K562 (cell line): ENCODE measurements around the gene BMP10. TPM values are rescaled to one million over a fixed set of nuclear protein-coding genes. Genes with fewer than 3 reads are reported as not detected.
A peak's percentile ranks its signal among the peaks of the same experiment; 100 is the strongest.

Experiments
- ATAC-seq: fragments of 200-7000 bp; cut with Tn5 transposase; 3 replicates; pipeline ENCODE4 v1.9.1; 2020; ENCODE audit warnings: moderate library complexity
- BruUV-seq: library from RNA; stranded (reverse); fragments of 400-500 nt; replicated peaks from 2 replicates; lab custom pipeline; 2021; lab: Mats Ljungman, UMichigan
- CTCF ChIA-PET: fragments of 300-600 bp; formaldehyde crosslinking; extraction: SDS; loops from one replicate; lab custom pipeline; 2021; ENCODE audit warnings: low intra/inter-chr PET ratio; lab: Yijun Ruan, JAX
- POLR2A ChIA-PET: fragments of 300-600, 350-650 bp; sonication (Branson Sonifier 250); formaldehyde crosslinking; extraction: SDS; loops from one replicate; lab custom pipeline; 2021; ENCODE audit warnings: antibody characterized with exemption, inconsistent platforms; lab: Yijun Ruan, JAX
- DNase-seq, 4 experiments: peaks; one replicate each; pipeline versions ENCODE4 v3.0.0 to v3.0.0-alpha.2; 2011 to 2018; ENCODE audit warnings: low spot score in 3 of 4, mixed read lengths in 3 of 4; ENCODE audit errors: extremely low read depth in 1 of 4
- FAIRE-seq: peaks from 2 replicates; lab custom pipeline; 2011; peaks lifted over from hg19 to GRCh38; lab: Jason Lieb, UNC
- H2AFZ ChIP-seq: 2 replicates; pipeline ENCODE4 v1.6.0; 2011; ENCODE audit warnings: low read depth, low read length, control low read depth, inconsistent platforms
- H3K27ac ChIP-seq: fragments of 200-600 bp; 3 replicates; pipeline ENCODE4 v1.8.0; 2011; ENCODE audit warnings: low read depth, mild to moderate bottlenecking, control low read depth, inconsistent platforms, low read length, moderate library complexity, mixed read lengths; ENCODE audit errors: extremely low read depth
- H3K27me3 ChIP-seq, 2 experiments: fragments of 300-600 bp in 1 of 2; 2 replicates in 1 of 2; 3 replicates in 1 of 2; pipeline versions ENCODE4 v1.6.0 to v1.8.0; 2011; ENCODE audit warnings: inconsistent platforms in 2 of 2, low read length in 2 of 2, mild to moderate bottlenecking in 1 of 2, mixed read lengths in 1 of 2, moderate library complexity in 1 of 2; ENCODE audit not compliant: control insufficient read depth in 2 of 2, insufficient read depth in 2 of 2
- H3K36me3 ChIP-seq: fragments of 300-600 bp; 3 replicates; pipeline ENCODE4 v1.8.0; 2011; ENCODE audit warnings: mild to moderate bottlenecking, low read length, inconsistent platforms; ENCODE audit not compliant: control insufficient read depth, insufficient read depth
- H3K4me1 ChIP-seq, 2 experiments: fragments of 200-600 bp in 1 of 2; replicated peaks in 1 of 2; 2 replicates in 1 of 2; 3 replicates in 1 of 2; pipeline versions ENCODE4 v1.5.1 to v1.8.0; 2011; ENCODE audit warnings: inconsistent platforms in 2 of 2, low read length in 2 of 2, mild to moderate bottlenecking in 1 of 2, mixed read lengths in 1 of 2, moderate library complexity in 1 of 2; ENCODE audit not compliant: control insufficient read depth in 2 of 2, insufficient read depth in 2 of 2
- H3K4me2 ChIP-seq: 2 replicates; pipeline ENCODE4 v1.6.1; 2011; ENCODE audit warnings: low read length, control low read depth, inconsistent platforms, mixed read lengths; ENCODE audit not compliant: insufficient read depth
- H3K4me3 ChIP-seq: fragments of 200-600 bp; sonication (generic), shearing (Covaris generic); 2 replicates; pipeline ENCODE4 v1.5.1; 2016; ENCODE audit warnings: control low read depth, inconsistent platforms
- H3K79me2 ChIP-seq: fragments of 200-600 bp; 3 replicates; pipeline ENCODE4 v1.8.0; 2011; ENCODE audit warnings: low read length, inconsistent platforms; ENCODE audit not compliant: control insufficient read depth, insufficient read depth
- H3K9ac ChIP-seq, 2 experiments: 2 replicates each; pipeline versions ENCODE4 v1.6.0 to v1.6.1; 2011; ENCODE audit warnings: low read depth in 2 of 2, low read length in 2 of 2, control low read depth in 1 of 2, inconsistent platforms in 1 of 2, mild to moderate bottlenecking in 1 of 2, mixed read lengths in 1 of 2; ENCODE audit not compliant: insufficient read depth in 1 of 2
- H3K9me1 ChIP-seq: one replicate; pipeline ENCODE4 v1.6.0; 2011; ENCODE audit warnings: inconsistent platforms, mild to moderate bottlenecking, low read length, moderate library complexity; ENCODE audit not compliant: control insufficient read depth, insufficient read depth
- H3K9me3 ChIP-seq: replicated peaks from 2 replicates; pipeline ENCODE4 v1.5.1; 2011; ENCODE audit warnings: low read depth, low read length, inconsistent platforms; ENCODE audit not compliant: control insufficient read depth, insufficient read depth
- H4K20me1 ChIP-seq: replicated peaks from 2 replicates; pipeline ENCODE4 v1.6.1; 2011; ENCODE audit warnings: low read length, inconsistent platforms, mixed read lengths; ENCODE audit not compliant: control insufficient read depth, insufficient read depth
- BRCA1 ChIP-seq, 2 experiments: fragments of 450-650 bp in 1 of 2; sonication (generic) in 1 of 2; formaldehyde crosslinking in 1 of 2; IDR thresholded peaks; 2 replicates each; pipeline versions ENCODE4 v1.5.0 to v1.6.1; 2017 to 2020; ENCODE audit warnings: mild to moderate bottlenecking in 1 of 2, missing genetic modification reagents in 1 of 2
- BRF2 ChIP-seq: IDR thresholded peaks from 3 replicates; pipeline ENCODE4 v1.6.1; 2011; ENCODE audit warnings: borderline replicate concordance, mild to moderate bottlenecking; ENCODE audit not compliant: insufficient read length, insufficient read depth
- C11orf30 ChIP-seq: fragments of 450-650 bp; IDR thresholded peaks from 2 replicates; pipeline ENCODE4 v1.6.1; 2016; ENCODE audit warnings: low read depth, mild to moderate bottlenecking
- GATA2 ChIP-seq: sonication (generic); formaldehyde crosslinking; IDR thresholded peaks from 2 replicates; pipeline ENCODE4 v1.4.0; 2020; ENCODE audit warnings: mild to moderate bottlenecking, missing genetic modification reagents
- HINFP ChIP-seq: fragments of 450-650 bp; conservative IDR thresholded peaks from 2 replicates; pipeline ENCODE4 v1.6.1; 2016; ENCODE audit warnings: missing genetic modification characterization, low read depth, mild to moderate bottlenecking, control low read depth, missing compliant biosample characterization
- HNRNPH1 ChIP-seq: fragments of 200-400 bp; formaldehyde crosslinking; optimal IDR thresholded peaks from 2 replicates; pipeline ENCODE3; 2017; ENCODE audit warnings: low read depth, mild to moderate bottlenecking, low read length, moderate library complexity
- NCOA4 ChIP-seq: fragments of 450-650 bp; IDR thresholded peaks from 2 replicates; pipeline ENCODE4 v1.6.1; 2018; ENCODE audit warnings: mild to moderate bottlenecking; ENCODE audit not compliant: partially characterized antibody
- NCOA6 ChIP-seq: fragments of 450-650 bp; IDR thresholded peaks from 2 replicates; pipeline ENCODE4 v1.6.1; 2017; ENCODE audit warnings: mild to moderate bottlenecking
- NCOR1 ChIP-seq: fragments of 450-650 bp; IDR thresholded peaks from 2 replicates; pipeline ENCODE4 v1.6.1; 2016; ENCODE audit warnings: mild to moderate bottlenecking, moderate library complexity
- RFX1 ChIP-seq: fragments of 450-650 bp; IDR thresholded peaks from 2 replicates; pipeline ENCODE4 v1.6.1; 2016; ENCODE audit warnings: mild to moderate bottlenecking, moderate library complexity
- ZNF224 ChIP-seq: sonication (generic); formaldehyde crosslinking; IDR thresholded peaks from 2 replicates; pipeline ENCODE4 v1.8.0; 2022; ENCODE audit warnings: mild to moderate bottlenecking, missing genetic modification reagents
- ZNF384 ChIP-seq: IDR thresholded peaks from 2 replicates; pipeline ENCODE4 v1.6.1; 2012; ENCODE audit warnings: low read depth, low read length, improper control_type of control experiment
- WGBS: fragments of 100-300 bp; shearing (Covaris generic); methylation state at CpG from one replicate; pipeline ENCODE4 v1.1.6; 2016; ENCODE audit warnings: low coverage, mixed read lengths; ENCODE audit not compliant: insufficient coverage; ENCODE audit errors: missing lambda C conversion rate; 5-methylcytosine and 5-hydroxymethylcytosine counted together
- in situ Hi-C: fragments of 300-500 bp; cut with MboI; formaldehyde crosslinking; loops from 4 replicates; pipeline ENCODE4 v1.15.0; 2018; ENCODE audit warnings: inconsistent platforms, mixed read lengths
- intact Hi-C: fragments of 100-400 bp; cut with micrococcal nuclease; formaldehyde crosslinking; loops from 2 replicates; pipeline ENCODE4 v1.14.2; 2022
- polyA plus RNA-seq, 8 experiments: library from polyadenylated mRNA; depleted of rRNA in 4 of 8; stranded (reverse) in 5 of 8; unstranded in 3 of 8; fragments of >200 nt; fragmentation: Nextera tagmentation in 2 of 8; fragmentation: Illumina TruSeq in 1 of 8; extraction: Ambion mirVana in 2 of 8; extraction: Trizol in 1 of 8; gene quantifications; 2 replicates each; pipeline versions ENCODE4 v1.2.1 to v1.2.3, GENCODE V29; 2011 to 2014; ENCODE audit warnings: inconsistent platforms in 1 of 8, missing spikeins in 1 of 8
- total RNA-seq, 7 experiments: library from RNA; depleted of rRNA in 6 of 7; stranded (reverse); fragments of >200 nt in 6 of 7; fragmentation: Illumina TruSeq in 2 of 7; extraction: Trizol in 2 of 7; gene quantifications; 2 replicates each; pipeline versions ENCODE4 v1.2.1 to v1.2.3, GENCODE V29; 2011 to 2021; ENCODE audit warnings: low replicate concordance in 1 of 7
- TF ChIP-seq, protein P1 (sequence below): IDR thresholded peaks from 2 replicates; pipeline ENCODE4 v1.6.1; 2011; ENCODE audit not compliant: insufficient read length; ENCODE audit errors: extremely low read depth

The BMP10 gene
- total and polyA plus RNA-seq, 9 of the 15 experiments (the other 6 are each of a cell fraction or from before 2014, with no cell fraction given): 0.11 to 0.91 (median 0.43) TPM

- whole genome bisulfite sequencing: 56% methylated on average over 1 of the region's 1 CpG
- H3K4me3 ChIP-seq: no peak overlapping the region
- no peak overlapping the region for H3K9ac ChIP-seq
- no peaks in the 10 kb centered on the region for H4K20me1 ChIP-seq
- intact Hi-C loops: no loop called here
- H3K27ac ChIP-seq: no peak overlapping the region
- DNase-seq (no peak), ATAC-seq (no peak), FAIRE-seq (no peak)
- H3K36me3 ChIP-seq: no peaks in the 10 kb centered on the region
- no peak overlapping the region for H3K4me2 ChIP-seq
- in situ Hi-C loops: loop anchor here (5.0 kb wide), 1 partner anchor 444 kb away; no protein-coding TSS in a partner anchor
- no peaks in the 10 kb centered on the region for H3K9me3 ChIP-seq
- TF ChIP-seq C11orf30 (0 out of 2 replicates have a peak, but pooled peaks have one; percentile 6), GATA2 (CRISPR knock-in tag) (no peak)
- no peaks in the 10 kb centered on the region for H3K79me2 ChIP-seq
- no peaks in the 10 kb centered on the region for H3K27me3 ChIP-seq
- H3K9me1 ChIP-seq: no peaks in the 10 kb centered on the region
- peaks cover 8 to 69% of the 10 kb centered on the region in 2 experiments; a peak in 4 of 5 replicates for H3K4me1 ChIP-seq
- CTCF ChIA-PET: no interaction called here
- BruUV-seq: no TSS peak
- POLR2A ChIA-PET: no interaction called here
- no peak overlapping the region for H2AFZ ChIP-seq
Measured at GRCh38 chr2:68916226-68916625, 45.0 kb upstream of the BMP10 start.

DNA sequence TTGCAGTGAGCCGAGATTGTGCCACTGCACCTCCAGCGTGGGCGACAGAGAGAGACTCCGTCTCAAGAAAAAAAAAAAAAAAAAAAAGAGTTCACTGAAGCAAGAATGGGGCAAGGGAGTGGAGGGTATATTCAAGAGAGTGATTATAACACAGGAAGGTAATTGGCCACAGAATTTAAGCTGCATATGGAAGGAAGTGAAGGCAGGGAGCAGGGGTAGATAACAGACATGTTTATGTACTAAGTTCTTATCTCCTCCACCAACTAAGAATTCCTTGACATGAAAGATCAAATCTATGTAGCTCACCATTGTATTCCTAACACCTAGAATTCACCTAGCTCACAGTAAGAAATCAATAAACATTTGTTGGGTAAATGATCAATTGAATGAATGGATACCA is 44.2 kb upstream of the BMP10 start:
- H3K27ac ChIP-seq: no peak overlapping the region
- H3K9ac ChIP-seq: no peak overlapping the region
- WGBS: no CpG with 5 or more reads among the region's 4 CpGs
- no peaks in the 10 kb centered on the region for H3K36me3 ChIP-seq
- H3K4me2 ChIP-seq: no peak overlapping the region
- DNase-seq (no peak), ATAC-seq (no peak), FAIRE-seq (no peak)
- no peaks in the 10 kb centered on the region for H3K9me3 ChIP-seq
- H3K79me2 ChIP-seq: no peaks in the 10 kb centered on the region
- H3K27me3 ChIP-seq: no peaks in the 10 kb centered on the region
- no peaks in the 10 kb centered on the region for H3K9me1 ChIP-seq
- POLR2A ChIA-PET: interaction anchor here (0.5 to 0.6 kb wide), 2 partner anchors 28 to 54 kb away, joined by 3 to 6 read pairs; no protein-coding TSS in a partner anchor
- no TSS peak for BruUV-seq
- intact Hi-C loops: no loop called here
- H4K20me1 ChIP-seq: no peaks in the 10 kb centered on the region
- in situ Hi-C loops: loop anchor here (5.0 kb wide), 1 partner anchor 443 kb away; no protein-coding TSS in a partner anchor
- peaks cover 9 to 75% of the 10 kb centered on the region in 2 experiments; a peak in 4 of 5 replicates for H3K4me1 ChIP-seq
- H2AFZ ChIP-seq: no peak overlapping the region; the same call in 1 of the 2 replicates
- H3K4me3 ChIP-seq: no peak overlapping the region
- CTCF ChIA-PET: no interaction called here
- TF ChIP-seq RFX1: no peak
- TF ChIP-seq HNRNPH1: no peak
- no peak for TF ChIP-seq HINFP (tag)
- TF ChIP-seq ZNF224 (CRISPR knock-in tag): no peak
- no peak for TF ChIP-seq BRCA1 (IDR thresholded peaks at IDR 0.05)
- TF ChIP-seq BRCA1 (CRISPR knock-in tag; IDR thresholded peaks at IDR 0.05): no peak
- TF ChIP-seq NCOA6: no peak
- TF ChIP-seq NCOA4: no peak
- TF ChIP-seq, protein P1, sequence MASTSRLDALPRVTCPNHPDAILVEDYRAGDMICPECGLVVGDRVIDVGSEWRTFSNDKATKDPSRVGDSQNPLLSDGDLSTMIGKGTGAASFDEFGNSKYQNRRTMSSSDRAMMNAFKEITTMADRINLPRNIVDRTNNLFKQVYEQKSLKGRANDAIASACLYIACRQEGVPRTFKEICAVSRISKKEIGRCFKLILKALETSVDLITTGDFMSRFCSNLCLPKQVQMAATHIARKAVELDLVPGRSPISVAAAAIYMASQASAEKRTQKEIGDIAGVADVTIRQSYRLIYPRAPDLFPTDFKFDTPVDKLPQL: no peak
- 0 out of 2 replicates have a peak, but pooled peaks have one; percentile 11 for TF ChIP-seq ZNF384
- no peak for TF ChIP-seq BRF2
- 0 out of 2 replicates have a peak, but pooled peaks have one; percentile 12 for TF ChIP-seq NCOR1
